GM21786 (cell line): ENCODE data around the gene TAAR6.
A peak's percentile ranks its signal among the peaks of the same experiment; 100 is the strongest.
"Not testable (repeated sequence)": the region's sequence is repeated elsewhere in the genome, so short reads cannot be mapped to it uniquely, and the experiment has no call there.

Experiments
- ATAC-seq: cut with Tn5 transposase; IDR thresholded peaks from one replicate; pipeline ENCODE4 v1.9.1; 2021; ENCODE audit not compliant: unreplicated experiment

Gene TAAR6

GRCh38 chr6:132589454-132589853 is 19.3 kb downstream of the TAAR6 start, which contains the start of gene TAAR5:
Gene TAAR5 (minus strand): TSS chr6:132589741. CDS start chr6:132589686, 55 bp downstream.
- ATAC-seq = no peak

DNA sequence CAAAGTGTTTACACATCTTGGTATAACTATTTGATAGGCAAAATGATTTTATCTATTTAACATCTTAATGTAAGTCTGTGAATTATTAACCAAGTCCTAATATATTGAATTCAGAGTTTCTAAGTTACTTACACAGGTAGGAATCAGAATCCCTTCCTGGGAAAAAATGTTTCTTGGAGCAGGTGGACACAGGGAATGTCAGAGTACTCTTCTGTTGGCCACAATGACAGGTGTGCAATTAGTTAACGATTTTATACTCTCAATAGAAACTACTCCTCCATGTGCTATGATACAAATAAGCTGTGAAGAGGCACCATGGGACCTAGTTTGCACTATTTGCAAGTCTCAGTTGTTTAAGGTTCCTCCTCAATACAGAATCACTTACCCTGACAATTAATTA is 20.2 kb downstream of the TAAR6 start:
- ATAC-seq = no peak

GRCh38 chr6:132592855-132593254 is 22.7 kb downstream of the TAAR6 start:
- ATAC-seq = no peak

GRCh38 chr6:132596201-132596600 is 26.1 kb downstream of the TAAR6 start:
- ATAC-seq = no peak

- ATAC-seq = peak; percentile 77
Measured at GRCh38 chr6:132598473-132598872, 28.4 kb downstream of the TAAR6 start.

GRCh38 chr6:132600900-132601299 is 30.8 kb downstream of the TAAR6 start:
- not testable (repeated sequence) for ATAC-seq

DNA sequence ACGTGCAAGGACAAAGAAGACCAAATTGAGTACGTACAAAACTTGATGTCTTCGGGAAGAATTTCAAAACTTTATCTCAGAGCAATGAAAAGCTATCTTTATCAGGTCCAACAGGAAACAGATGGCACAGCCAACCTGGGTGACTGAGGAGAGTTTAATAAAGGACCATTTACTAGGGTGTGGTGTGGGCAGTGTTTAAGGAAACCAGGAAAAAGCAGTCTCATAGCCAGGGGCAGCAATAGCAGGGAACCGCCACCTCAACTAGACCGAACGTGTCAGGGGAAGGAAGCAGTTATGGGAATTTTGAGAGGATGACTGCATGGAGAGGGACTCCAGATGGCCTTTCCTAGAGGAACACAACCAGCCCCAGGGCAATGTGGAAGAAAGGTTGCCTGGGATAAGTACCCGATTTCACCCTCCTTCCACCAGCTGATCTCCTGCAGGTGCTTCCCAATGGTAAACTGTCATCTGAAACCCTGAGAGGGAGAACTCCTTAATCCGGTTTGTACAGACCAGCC is 34.6 kb downstream of the TAAR6 start:
- no peak for ATAC-seq

DNA sequence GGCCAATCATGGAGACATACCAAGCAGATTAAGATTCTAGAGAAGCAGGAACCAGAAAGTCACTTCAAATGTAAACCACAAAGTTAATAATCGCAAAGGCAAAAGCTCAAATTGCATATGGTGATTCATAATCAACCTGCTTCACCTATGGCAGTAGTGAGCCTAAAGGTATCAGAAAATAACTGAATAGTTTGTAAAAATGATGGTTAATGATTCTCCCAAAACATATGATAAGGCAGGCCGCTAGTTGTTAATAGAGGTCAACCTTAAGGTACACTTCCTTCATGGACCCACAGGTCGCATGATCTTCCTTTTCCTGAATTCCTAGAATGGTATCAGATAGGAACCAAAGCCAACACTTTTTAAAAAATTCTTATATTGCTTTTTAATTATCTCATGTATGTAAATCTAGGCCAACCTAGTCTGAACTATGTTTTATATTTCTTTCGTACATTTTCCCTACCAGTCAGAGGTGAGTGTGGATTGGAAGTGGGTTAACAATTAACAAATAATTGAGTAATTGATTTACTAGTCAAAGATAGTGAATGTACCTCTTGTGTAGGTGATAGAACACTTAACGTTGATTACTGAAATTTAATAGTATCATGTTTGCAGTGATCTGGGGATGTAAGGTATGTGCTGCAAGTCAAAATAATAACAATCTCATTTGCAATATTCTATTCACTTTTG is 37.6 kb downstream of the TAAR6 start:
- ATAC-seq = peak; percentile 62

DNA sequence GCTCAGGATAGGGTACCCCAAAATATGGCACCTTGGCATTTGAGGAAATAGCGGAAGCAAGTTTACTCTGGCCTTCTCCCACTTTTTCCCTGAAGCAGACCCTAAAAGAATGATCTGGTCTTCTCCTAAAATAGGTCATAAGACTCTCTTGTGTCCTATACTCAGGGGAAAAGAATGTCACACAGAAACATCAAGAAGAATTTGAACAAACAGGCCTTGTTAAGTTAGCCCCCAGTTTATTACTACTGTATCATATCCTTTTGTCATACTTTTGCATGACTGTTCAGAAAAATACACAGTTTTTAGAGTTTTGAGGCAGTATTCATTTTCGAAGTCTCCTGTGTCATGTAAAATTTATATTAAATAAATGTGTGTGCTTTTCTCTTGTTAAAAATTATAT is 41.5 kb downstream of the TAAR6 start:
- ATAC-seq = no peak

DNA sequence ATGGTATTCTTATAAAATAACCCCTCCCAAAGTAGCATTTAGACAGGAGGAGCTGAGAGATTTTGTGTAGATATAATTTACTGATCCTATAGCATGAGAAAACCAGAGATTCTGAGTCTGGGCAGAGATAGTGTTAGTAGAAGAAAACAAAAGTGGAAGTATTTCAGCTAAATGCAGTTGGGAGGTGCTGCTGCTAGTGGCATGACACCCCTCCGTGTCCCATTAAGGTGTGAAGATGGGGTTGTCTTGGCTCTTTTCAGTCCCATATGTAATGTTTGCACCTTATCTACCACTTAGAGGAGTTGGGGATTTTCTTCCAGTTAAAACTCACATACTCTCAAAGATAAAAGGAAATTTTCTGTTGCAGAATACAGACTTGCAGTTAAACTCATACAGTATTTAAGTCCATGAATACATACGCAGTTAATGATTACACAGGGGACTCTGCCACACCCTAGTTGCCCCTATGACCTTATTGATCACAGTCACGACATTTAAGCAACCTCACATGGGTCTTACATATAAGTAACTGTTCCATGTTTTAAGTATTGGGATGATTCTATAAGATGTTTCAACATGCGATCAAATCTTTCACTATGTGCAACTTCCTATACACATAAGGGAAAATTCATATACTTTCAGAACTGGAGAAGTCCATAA is 42.5 kb downstream of the TAAR6 start:
- no peak for ATAC-seq

DNA sequence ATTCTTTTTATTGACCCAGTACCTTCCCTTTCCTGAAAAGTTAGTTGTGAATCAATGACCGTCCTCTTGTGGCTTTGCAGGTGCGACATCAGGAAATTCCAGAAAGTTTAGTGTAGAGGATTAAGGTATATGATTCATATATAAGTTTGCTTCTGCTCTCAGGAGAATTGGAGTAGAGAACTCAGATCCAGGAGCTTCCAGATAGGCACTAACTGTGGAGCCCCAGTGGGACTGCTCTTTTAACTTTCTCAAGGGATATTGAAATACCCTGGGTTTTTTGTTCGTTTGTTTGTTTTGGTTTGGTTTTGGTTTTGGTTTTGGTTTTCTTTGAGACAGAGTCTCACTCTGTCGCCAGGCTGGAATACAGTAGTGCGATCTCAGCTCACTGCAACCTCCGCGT is 44.4 kb downstream of the TAAR6 start:
- peak; percentile 42 for ATAC-seq

- ATAC-seq = no peak
Measured at GRCh38 chr6:132616677-132617076, 46.6 kb downstream of the TAAR6 start.
